AG04450 (cell line): Measurements from ENCODE around the gene NBEAL2. TPM values are rescaled to one million over a fixed set of nuclear protein-coding genes. Genes with fewer than 3 reads are reported as not detected.

Experiments
- CTCF ChIA-PET: fragments of 300-600, 350-600 bp; formaldehyde crosslinking; extraction: SDS; loops from one replicate; lab custom pipeline; 2022; ENCODE audit warnings: antibody characterized with exemption, inconsistent platforms; lab: Charles Lee
- POLR2A ChIA-PET: fragments of 350-600 bp; formaldehyde crosslinking; extraction: SDS; loops from one replicate; lab custom pipeline; 2021; ENCODE audit warnings: antibody characterized with exemption, inconsistent platforms; lab: Yijun Ruan, JAX
- DNase-seq: peaks from one replicate; pipeline ENCODE4 v3.0.0-alpha.2; 2011; ENCODE audit warnings: low read depth, low spot score
- H3K27ac ChIP-seq: one replicate; pipeline ENCODE4 v1.5.1; 2012; ENCODE audit warnings: low read depth, low read length, control low read depth
- H3K27me3 ChIP-seq: one replicate; pipeline ENCODE4 v1.6.0; 2012; ENCODE audit warnings: low read length; ENCODE audit not compliant: control insufficient read depth, insufficient read depth
- H3K4me3 ChIP-seq: 2 replicates; pipeline ENCODE4 v1.5.1; 2011; ENCODE audit warnings: mild to moderate bottlenecking, low read depth, low read length, control low read depth
- H3K9me3 ChIP-seq: 2 replicates; pipeline ENCODE4 v1.5.1; 2012; ENCODE audit warnings: low read length; ENCODE audit not compliant: control insufficient read depth, insufficient read depth
- polyA plus RNA-seq: library from polyadenylated mRNA; depleted of rRNA; stranded (reverse); fragments of >200 nt; gene quantifications from 2 replicates; pipeline ENCODE4 v1.2.3, GENCODE V29; 2011
- TF ChIP-seq, protein P1 (sequence below): IDR thresholded peaks from 2 replicates; pipeline ENCODE4 v1.5.1; 2011; ENCODE audit warnings: low read depth, low read length, control low read depth, inconsistent platforms

The NBEAL2 gene
- polyA plus RNA-seq, 1 experiment: 2.1 TPM

DNA sequence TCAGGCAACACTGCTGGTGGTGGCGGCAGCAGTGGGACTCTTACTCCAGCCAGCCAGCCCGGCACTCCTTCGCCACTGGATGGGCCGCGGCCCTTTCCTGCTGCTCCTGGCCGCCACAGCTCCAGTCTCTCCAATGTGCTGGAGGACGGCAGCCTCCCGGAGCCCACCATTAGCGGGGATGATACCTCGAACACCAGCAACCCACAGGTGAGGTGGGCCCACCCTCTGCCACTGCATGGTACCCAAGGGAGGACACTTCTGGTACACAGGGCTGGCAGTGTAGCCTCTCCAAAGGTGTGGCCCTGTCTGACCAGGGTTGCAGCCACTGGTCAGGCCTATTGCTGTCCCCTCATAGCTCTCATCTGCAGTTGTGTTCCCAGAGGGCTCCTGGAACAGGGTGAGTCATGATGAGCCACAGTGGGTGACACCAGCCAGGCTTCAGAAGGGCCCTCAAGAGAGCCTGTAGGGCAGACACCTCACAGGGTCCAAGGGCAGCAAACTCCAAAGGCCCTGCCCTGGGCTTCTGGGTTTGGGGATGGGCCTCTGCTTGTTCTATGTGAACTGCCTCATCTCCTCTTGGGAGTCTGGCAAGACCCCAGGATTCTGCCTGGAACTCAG lies 20.8 kb downstream of the NBEAL2 start:
- H3K9me3 ChIP-seq: no peaks in the 10 kb centered on the region; the same call in 1 of the 2 replicates
- CTCF ChIA-PET: interaction anchor here (0.5 kb wide), 1 partner anchor 26 kb away, joined by 3 read pairs; no protein-coding TSS in a partner anchor
- no peaks in the 10 kb centered on the region for H3K27me3 ChIP-seq
- H3K4me3 ChIP-seq: no peak overlapping the region
- TF ChIP-seq, protein P1, sequence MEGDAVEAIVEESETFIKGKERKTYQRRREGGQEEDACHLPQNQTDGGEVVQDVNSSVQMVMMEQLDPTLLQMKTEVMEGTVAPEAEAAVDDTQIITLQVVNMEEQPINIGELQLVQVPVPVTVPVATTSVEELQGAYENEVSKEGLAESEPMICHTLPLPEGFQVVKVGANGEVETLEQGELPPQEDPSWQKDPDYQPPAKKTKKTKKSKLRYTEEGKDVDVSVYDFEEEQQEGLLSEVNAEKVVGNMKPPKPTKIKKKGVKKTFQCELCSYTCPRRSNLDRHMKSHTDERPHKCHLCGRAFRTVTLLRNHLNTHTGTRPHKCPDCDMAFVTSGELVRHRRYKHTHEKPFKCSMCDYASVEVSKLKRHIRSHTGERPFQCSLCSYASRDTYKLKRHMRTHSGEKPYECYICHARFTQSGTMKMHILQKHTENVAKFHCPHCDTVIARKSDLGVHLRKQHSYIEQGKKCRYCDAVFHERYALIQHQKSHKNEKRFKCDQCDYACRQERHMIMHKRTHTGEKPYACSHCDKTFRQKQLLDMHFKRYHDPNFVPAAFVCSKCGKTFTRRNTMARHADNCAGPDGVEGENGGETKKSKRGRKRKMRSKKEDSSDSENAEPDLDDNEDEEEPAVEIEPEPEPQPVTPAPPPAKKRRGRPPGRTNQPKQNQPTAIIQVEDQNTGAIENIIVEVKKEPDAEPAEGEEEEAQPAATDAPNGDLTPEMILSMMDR: no peak
- no peak overlapping the region for H3K27ac ChIP-seq
- POLR2A ChIA-PET: no interaction called here
- no peak for DNase-seq

DNA sequence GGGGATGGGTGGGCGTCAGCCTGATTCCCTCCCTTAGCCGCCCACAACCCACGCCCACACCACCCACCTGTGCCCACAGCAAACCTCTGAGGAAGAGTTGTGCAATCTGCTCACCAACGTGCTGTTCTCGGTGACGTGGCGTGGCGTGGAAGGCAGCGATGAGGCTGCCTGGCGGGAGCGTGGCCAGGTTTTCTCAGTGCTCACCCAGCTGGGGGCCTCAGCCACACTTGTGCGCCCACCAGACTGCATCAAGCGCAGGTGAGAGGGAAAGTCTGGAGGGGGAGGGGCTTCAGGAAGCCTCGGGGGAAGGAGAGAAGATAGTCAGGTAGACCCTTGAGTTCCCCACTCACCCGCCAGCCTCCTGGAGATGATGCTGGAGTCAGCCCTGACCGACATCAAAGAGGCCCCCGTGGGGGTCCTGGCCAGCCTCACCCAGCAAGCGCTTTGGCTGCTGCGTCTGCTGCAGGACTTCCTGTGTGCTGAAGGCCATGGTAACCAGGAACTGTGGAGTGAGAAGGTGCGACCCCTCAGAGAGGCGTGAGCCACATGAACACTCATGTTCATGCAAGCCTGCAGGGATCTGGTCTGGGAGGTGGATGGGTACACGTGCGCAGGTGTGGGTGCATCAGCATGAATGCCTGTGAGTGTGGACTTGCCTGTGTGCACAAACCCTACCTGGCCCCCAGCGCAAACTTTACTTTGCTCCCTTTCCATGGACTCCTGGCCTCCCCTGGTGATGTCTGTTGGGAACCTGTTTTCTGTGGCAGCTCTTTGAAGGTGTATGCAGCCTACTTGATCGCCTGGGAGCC lies 21.7 kb downstream of the NBEAL2 start:
- no peak for DNase-seq

DNA sequence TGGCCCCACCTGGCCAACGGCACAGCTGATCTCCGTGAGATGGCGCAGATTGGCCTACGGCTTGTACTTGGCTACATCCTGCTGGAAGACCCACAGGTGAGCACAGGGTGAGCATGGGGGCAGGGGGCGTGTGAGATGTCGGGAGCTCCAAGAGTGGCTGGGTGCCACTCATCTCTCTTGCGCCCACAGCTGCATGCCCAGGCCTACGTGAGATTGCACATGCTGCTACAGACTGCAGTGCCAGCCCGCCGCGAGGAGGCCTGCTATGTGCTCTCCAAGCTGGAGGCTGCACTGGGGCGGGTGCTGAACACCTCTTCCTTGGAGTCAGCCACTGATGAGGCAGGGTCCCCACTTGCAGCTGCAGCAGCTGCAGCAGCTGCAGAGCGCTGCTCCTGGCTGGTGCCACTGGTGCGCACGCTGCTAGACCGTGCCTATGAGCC lies 22.3 kb downstream of the NBEAL2 start:
- no peaks in the 10 kb centered on the region; the same call in 1 of the 2 replicates for H3K9me3 ChIP-seq
- ChIA-PET CTCF (no interaction called here), POLR2A (no interaction called here)
- no peaks in the 10 kb centered on the region for H3K27me3 ChIP-seq
- H3K27ac ChIP-seq: no peak overlapping the region
- TF ChIP-seq, protein P1: no peak
- H3K4me3 ChIP-seq: no peak overlapping the region
- no peak for DNase-seq

More for the DNA sequence above, 21.7 kb downstream of the NBEAL2 start:
- no peaks in the 10 kb centered on the region for H3K27me3 ChIP-seq
- CTCF ChIA-PET: no interaction called here
- H3K9me3 ChIP-seq: no peaks in the 10 kb centered on the region; the same call in 1 of the 2 replicates
- TF ChIP-seq, protein P1: no peak
- no peak overlapping the region for H3K4me3 ChIP-seq
- POLR2A ChIA-PET: no interaction called here
- H3K27ac ChIP-seq: no peak overlapping the region

DNA sequence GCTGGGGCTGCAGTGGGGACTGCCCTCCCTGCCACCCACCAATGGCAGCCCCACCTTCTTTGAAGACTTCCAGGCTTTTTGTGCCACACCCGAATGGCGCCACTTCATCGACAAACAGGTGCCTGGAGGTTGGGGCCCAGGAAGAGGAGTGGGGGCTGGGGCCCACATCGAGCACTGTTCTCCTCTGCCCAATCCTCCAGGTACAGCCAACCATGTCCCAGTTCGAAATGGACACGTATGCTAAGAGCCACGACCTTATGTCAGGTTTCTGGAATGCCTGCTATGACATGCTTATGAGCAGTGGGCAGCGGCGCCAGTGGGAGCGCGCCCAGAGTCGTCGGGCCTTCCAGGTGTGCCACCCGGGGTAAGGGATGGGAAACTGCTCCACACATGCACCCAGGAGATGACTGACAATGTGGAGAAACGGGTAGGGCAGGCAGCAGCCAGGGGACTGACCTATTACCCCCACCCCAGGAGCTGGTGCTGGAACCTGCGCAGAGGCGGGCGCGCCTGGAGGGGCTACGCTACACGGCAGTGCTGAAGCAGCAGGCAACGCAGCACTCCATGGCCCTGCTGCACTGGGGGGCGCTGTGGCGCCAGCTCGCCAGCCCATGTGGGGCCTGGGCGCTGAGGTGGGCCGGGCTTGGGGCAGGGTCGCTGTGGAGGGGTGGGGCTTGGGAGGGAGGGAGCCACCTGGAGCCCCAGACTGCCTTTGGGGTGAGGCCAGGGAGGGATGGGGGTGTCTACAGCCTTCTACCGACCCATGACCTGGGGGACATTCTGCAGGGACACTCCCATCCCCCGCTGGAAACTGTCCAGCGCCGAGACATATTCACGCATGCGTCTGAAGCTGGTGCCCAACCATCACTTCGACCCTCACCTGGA lies 22.9 kb downstream of the NBEAL2 start:
- TF ChIP-seq, protein P1: no peak
- DNase-seq: no peak
- ChIA-PET POLR2A (no interaction called here), CTCF (interaction anchor here (0.5 kb wide), 1 partner anchor 310 kb away, joined by 3 read pairs; no protein-coding TSS in a partner anchor)
- no peaks in the 10 kb centered on the region; the same call in 1 of the 2 replicates for H3K9me3 ChIP-seq
- H3K27ac ChIP-seq: no peak overlapping the region
- no peak overlapping the region for H3K4me3 ChIP-seq
- H3K27me3 ChIP-seq: no peaks in the 10 kb centered on the region
